NCI-H2029 treated with DMSO at 0.1 percent for 48 hours (cell line): ENCODE data around the gene MFSD6.
"Not testable (repeated sequence)": the region's sequence is repeated elsewhere in the genome, so short reads cannot be mapped to it uniquely, and the experiment has no call there.

Source experiments
- DNase-seq: peaks from one replicate; lab custom pipeline; 2025; lab: John Stamatoyannopoulos, UW

MFSD6 gene

GRCh38 chr2:190466819-190467446, 58.8 kb downstream of the MFSD6 start:
- DNase-seq, result peak; percentile 61

DNA sequence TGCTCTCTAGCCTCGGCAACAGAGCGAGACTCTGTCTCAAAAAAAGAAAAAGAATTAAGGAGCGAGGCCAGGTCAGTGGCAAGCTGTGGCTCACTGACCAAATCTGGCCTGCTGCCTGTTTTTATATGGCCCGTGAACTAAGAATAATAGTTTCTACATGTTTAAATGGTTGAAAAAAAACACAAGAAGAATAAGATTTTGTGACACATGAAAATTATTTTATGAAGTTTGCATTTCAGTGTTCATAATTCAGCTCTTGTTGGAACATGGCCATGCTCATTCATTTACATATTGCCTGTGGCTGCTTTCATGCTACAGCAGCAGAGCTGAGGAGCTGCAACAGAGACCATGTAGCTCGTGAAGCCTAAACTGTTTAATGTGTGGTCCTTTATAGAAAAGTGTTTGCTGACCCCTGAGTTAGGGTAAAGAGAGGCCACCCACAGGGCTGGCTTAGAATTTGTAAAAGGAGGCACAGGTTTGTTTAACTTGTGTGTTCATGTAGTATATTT, 59.5 kb downstream of the MFSD6 start:
- DNase-seq, result peak; percentile 46

- DNase-seq, result not testable (repeated sequence)
Measured at GRCh38 chr2:190468354-190468753, 60.2 kb downstream of the MFSD6 start.

DNA sequence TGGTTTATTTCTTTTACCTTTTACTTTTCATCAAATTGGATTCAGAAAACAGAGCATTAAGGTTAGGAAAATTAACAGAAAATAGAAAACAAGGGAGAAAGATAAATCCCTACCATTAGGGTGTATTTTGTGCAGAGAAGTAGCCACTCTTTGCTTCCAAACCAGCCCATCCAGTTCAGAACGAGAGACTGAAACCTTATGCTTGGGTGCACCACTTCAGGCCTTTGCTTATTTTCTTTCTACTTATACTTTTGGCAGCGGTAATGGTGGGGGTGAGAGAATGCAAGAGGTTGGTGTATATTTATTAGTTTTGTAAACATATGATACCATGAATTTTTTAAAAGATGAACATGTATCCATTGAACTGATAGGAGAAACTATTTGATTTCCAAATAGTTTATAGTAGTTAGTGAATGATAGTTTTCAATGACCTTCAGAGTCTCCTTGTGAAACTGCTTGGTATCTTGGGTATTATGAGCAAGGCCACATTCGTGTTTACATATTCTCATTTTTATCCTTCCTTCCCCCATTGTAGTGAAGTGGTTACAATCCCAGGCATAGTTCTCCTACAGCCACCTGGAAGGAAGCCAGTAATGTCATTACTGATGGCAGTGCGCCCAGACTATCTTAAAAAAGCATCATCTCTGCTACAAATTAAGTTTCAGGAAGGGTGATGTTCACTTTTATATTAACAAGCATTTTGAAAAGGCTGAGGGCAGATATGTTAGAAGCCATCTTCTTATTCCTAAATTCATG, 60.8 kb downstream of the MFSD6 start:
- DNase-seq, result peak; percentile 98

DNA sequence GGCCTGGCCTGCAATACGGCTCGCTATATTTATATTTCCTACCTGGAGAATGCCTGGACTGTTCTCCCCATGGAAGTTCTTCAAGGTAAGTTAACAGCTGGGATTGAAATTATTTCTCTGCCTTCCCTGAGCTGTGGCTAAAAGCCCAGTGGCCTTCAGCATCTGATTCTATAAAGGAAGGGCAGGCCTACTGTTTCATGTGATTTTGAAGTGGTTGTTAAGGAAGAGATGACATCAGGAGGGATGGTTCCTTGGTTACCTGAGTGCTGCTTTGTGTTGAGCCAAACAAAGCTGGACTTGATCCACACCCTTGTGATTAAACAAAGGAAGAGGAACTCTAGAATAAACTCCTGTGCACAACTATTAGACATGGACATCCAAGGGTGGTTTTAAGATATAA, 61.6 kb downstream of the MFSD6 start:
- DNase-seq, result peak; percentile 98

- no peak for DNase-seq
Measured at GRCh38 chr2:190470256-190470826, 62.2 kb downstream of the MFSD6 start.

DNA sequence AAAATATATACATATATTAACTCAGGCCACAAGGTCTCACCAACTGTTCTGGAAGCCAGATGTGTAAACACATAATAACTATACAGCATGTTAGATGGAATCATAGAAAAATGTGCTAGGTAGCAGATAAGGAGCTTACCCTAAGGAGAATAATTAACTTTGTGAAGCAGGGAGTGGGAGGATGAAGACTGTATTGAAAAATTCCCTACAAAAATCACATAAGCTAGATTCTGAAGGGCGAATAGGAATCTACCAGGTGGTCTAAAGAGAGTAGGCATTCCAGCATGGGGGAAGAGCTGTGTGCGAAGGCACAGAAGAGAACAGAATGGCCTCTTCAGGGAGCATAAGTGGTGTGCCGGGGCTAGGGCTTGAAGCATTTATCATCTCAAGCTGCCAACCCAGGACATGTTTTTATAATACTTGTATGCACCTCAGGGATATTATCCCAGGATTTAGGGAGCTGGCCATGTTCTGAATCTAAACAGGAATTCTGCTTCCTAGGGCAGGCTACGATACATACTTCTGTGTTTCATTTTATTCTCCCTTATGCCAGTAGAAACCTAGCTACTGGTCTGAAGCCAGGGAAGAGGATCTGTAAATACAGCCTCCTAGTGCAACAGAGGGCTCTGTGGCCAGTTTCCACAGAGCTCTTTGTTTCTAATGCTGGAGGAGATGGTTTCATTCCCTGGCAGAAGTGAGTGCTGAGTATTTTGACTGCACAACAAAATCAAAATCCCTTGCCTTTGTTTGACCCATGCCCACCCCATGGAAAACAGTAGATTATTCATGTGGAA, 69.7 kb downstream of the MFSD6 start:
- peak; percentile 99 for DNase-seq

- no peak for DNase-seq
Measured at GRCh38 chr2:190478572-190479195, 70.5 kb downstream of the MFSD6 start.

- no peak for DNase-seq
Measured at GRCh38 chr2:190481339-190481738, 73.2 kb downstream of the MFSD6 start.

GRCh38 chr2:190482451-190482850, 74.3 kb downstream of the MFSD6 start:
- DNase-seq, result no peak

DNA sequence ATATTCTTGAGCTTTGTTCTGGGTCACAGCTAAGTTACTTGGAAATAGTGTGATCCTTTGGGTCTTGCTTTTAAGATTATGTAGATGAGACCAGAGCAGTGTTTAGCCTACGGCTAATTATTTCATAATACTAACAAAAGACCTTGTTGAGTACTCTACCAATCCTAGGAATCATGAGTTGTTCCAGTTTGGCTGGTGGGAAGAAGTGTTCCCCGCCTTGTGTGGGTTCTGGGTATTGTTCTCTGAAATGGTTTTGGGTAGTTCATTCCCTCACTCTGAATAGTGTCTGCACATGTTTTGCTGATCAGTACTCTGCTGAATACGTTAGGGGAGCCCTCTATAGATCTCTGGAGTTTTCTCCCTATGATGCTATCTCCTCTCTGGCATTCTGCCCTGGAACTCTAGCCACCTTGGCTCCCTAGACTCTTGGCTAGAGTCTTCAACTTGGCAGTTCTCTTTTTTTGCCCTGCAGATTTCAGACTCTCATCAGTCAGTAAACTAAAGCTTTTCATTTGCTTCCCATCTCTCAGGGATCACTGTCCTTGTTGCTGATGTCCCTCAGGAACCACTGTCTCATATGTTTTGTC, 78.0 kb downstream of the MFSD6 start:
- DNase-seq, result no peak

- DNase-seq, result no peak
Measured at GRCh38 chr2:190488516-190489233, 80.5 kb downstream of the MFSD6 start.

- no peak for DNase-seq
Measured at GRCh38 chr2:190489475-190489874, 81.3 kb downstream of the MFSD6 start.

DNA sequence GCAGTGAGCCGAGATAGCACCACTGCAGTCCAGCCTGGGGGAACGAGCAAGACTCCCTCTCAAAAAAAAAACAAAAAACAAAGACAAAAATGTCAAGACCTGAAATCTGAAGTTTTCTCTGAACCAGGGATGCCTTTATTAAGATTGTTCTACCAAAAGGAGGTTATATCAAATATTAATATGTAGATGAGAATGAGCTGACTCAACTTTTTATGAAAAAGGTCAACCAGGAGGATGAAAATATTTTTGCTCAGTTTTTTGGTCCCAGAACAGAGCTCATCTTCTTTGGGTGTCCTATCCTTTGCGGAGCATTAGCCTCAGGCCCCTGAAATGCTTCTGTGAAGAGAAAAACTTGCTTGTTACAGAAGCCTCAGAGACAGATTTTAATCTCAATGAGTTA, 82.3 kb downstream of the MFSD6 start:
- no peak for DNase-seq

DNA sequence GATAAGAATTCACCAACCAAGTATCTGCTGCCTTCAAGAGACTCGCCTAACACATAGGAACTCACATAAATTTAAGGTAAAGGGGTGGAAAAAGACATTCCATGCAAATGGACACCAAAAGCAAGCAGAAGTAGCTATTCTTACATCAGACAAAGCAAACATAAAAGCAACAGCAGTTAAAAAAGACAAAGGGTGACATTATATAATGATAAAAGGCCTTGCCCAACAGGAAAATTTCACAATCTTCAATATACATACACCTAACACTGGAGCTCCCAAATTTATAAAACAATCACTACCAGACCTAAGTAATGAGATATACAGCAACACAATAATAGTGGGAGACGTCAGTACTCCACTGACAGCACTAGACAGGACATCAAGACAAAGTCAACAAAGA, 84.9 kb downstream of the MFSD6 start:
- DNase-seq, result no peak

GRCh38 chr2:190494600-190495227, 86.6 kb downstream of the MFSD6 start:
- DNase-seq, result not testable (repeated sequence)

DNA sequence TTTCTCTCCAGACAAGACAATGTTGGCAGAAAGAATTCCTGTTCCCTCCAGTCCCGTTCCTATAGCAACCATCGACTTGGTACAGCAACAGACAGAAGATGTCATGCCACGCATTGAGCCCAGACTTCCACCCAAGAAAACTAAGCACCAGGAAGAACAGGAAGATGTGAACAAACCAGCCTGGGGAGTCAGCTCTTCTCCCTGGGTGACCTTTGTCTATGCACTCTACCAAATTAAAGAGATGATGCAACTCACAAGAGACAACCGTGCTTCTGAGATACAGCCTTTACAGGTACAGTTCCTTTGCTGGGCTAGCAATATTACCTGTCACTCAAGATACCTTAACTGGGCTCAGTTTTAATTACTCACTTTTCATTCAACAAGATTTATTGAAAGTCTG, 89.3 kb downstream of the MFSD6 start:
- no peak for DNase-seq

DNA sequence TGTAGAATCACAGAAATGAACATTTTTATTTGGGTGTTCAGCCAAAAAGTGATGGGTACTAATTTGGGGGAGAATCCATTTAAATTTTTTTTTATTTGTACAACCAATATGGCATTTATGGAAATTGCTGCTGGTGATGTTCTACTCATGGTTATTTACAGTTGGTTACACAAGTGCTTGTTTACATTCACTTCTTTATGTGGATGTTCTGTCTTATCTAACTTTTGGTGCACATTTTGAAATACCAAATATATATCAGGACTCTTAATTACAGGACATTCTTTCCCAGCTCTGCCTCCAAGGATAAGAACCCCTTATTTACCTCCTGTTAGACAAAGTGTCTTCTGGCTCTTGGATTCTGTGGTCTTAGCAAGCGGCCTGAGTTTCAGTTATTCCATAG, 91.1 kb downstream of the MFSD6 start:
- DNase-seq, result no peak

- DNase-seq, result no peak
Measured at GRCh38 chr2:190500054-190500502, 91.9 kb downstream of the MFSD6 start.

- DNase-seq, result no peak
Measured at GRCh38 chr2:190501231-190501630, 93.1 kb downstream of the MFSD6 start.
